Mesenchymal stem cell (in vitro differentiated cells and primary cell): ENCODE data around the gene HYAL4. TPM values are rescaled to one million over a fixed set of nuclear protein-coding genes. Genes with fewer than 3 reads are reported as not detected.

Source experiments
- DNase-seq: peaks from one replicate; pipeline ENCODE4 v3.0.0-alpha.2; 2013
- H2AFZ ChIP-seq: one replicate; pipeline ENCODE4 v1.6.1; 2013; ENCODE audit warnings: low read depth, mild to moderate bottlenecking, control low read depth, inconsistent platforms, low read length, moderate library complexity
- H2AK5ac ChIP-seq: 2 replicates; pipeline ENCODE4 v1.6.1; 2013; ENCODE audit warnings: low read length, moderate library complexity, mild to moderate bottlenecking, inconsistent platforms; ENCODE audit not compliant: severe bottlenecking
- H2BK120ac ChIP-seq: one replicate; pipeline ENCODE4 v1.6.1; 2013; ENCODE audit warnings: low read depth, mild to moderate bottlenecking, inconsistent platforms, low read length, moderate library complexity
- H2BK12ac ChIP-seq, 2 experiments: one replicate each; pipeline ENCODE4 v1.6.1; 2013; ENCODE audit warnings: inconsistent platforms in 2 of 2, low read length in 2 of 2, mild to moderate bottlenecking in 2 of 2, moderate library complexity in 2 of 2, control low read depth in 1 of 2
- H2BK15ac ChIP-seq: one replicate; pipeline ENCODE4 v1.6.1; 2013; ENCODE audit warnings: mild to moderate bottlenecking, low read depth, inconsistent platforms; ENCODE audit not compliant: poor library complexity, severe bottlenecking
- H2BK5ac ChIP-seq: 2 replicates; pipeline ENCODE4 v1.6.1; 2013; ENCODE audit warnings: low read depth, mild to moderate bottlenecking, low read length, control low read depth, inconsistent platforms; ENCODE audit not compliant: poor library complexity, severe bottlenecking
- H3K14ac ChIP-seq, 2 experiments: one replicate each; pipeline ENCODE4 v1.6.1; 2013; ENCODE audit warnings: inconsistent platforms in 2 of 2, low read length in 2 of 2, control low read depth in 1 of 2, mild to moderate bottlenecking in 1 of 2, moderate library complexity in 1 of 2
- H3K18ac ChIP-seq, 2 experiments: one replicate each; pipeline ENCODE4 v1.6.1; 2013; ENCODE audit warnings: inconsistent platforms in 2 of 2, low read length in 2 of 2, control low read depth in 1 of 2, low read depth in 1 of 2, mild to moderate bottlenecking in 1 of 2
- H3K23ac ChIP-seq, 2 experiments: one replicate each; pipeline ENCODE4 v1.6.1; 2013; ENCODE audit warnings: inconsistent platforms in 2 of 2, low read length in 2 of 2, mild to moderate bottlenecking in 2 of 2, moderate library complexity in 2 of 2, control low read depth in 1 of 2
- H3K27ac ChIP-seq: 2 replicates; pipeline ENCODE4 v1.5.1; 2013; ENCODE audit warnings: mild to moderate bottlenecking, moderate library complexity, low read length, control low read depth, inconsistent platforms; ENCODE audit not compliant: poor library complexity, severe bottlenecking
- H3K27me3 ChIP-seq, 2 experiments: 2 replicates each; pipeline versions ENCODE4 v1.6.1 to v1.7.0; 2013; ENCODE audit warnings: low read length in 2 of 2, mild to moderate bottlenecking in 2 of 2, moderate library complexity in 2 of 2, control low read depth in 1 of 2, inconsistent platforms in 1 of 2; ENCODE audit not compliant: control insufficient read depth in 1 of 2, insufficient read depth in 1 of 2
- H3K36me3 ChIP-seq, 2 experiments: 2 replicates each; pipeline versions ENCODE4 v1.6.1 to v1.7.0; 2013; ENCODE audit warnings: low read length in 2 of 2, control low read depth in 1 of 2, inconsistent platforms in 1 of 2, low read depth in 1 of 2, mild to moderate bottlenecking in 1 of 2; ENCODE audit not compliant: insufficient read depth in 2 of 2, control insufficient read depth in 1 of 2
- H3K4ac ChIP-seq, 2 experiments: one replicate each; pipeline ENCODE4 v1.6.1; 2013; ENCODE audit warnings: inconsistent platforms in 2 of 2, low read length in 2 of 2, mild to moderate bottlenecking in 2 of 2, moderate library complexity in 2 of 2, control low read depth in 1 of 2, low read depth in 1 of 2
- H3K4me1 ChIP-seq: 2 replicates; pipeline ENCODE4 v1.6.1; 2013; ENCODE audit warnings: low read depth, low read length, control low read depth; ENCODE audit not compliant: control insufficient read depth, insufficient read depth
- H3K4me2 ChIP-seq: 2 replicates; pipeline ENCODE4 v1.6.1; 2013; ENCODE audit warnings: low read length, mild to moderate bottlenecking, inconsistent platforms; ENCODE audit not compliant: poor library complexity, severe bottlenecking
- H3K4me3 ChIP-seq, 2 experiments: 2 replicates each; pipeline versions ENCODE4 v1.5.1 to v1.7.0; 2013; ENCODE audit warnings: low read length in 2 of 2, mild to moderate bottlenecking in 2 of 2, control low read depth in 1 of 2, low read depth in 1 of 2; ENCODE audit not compliant: insufficient read depth in 1 of 2
- H3K79me1 ChIP-seq: replicated peaks from 2 replicates; pipeline ENCODE4 v1.6.1; 2013; ENCODE audit warnings: mild to moderate bottlenecking, control low read depth, low read length, inconsistent platforms; ENCODE audit not compliant: poor library complexity, severe bottlenecking
- H3K9ac ChIP-seq: 2 replicates; pipeline ENCODE4 v1.7.0; 2013; ENCODE audit warnings: mild to moderate bottlenecking, low read length, moderate library complexity
- H3K9me3 ChIP-seq: 2 replicates; pipeline ENCODE4 v1.7.0; 2013; ENCODE audit warnings: mild to moderate bottlenecking, low read length; ENCODE audit not compliant: control insufficient read depth
- H4K8ac ChIP-seq: one replicate; pipeline ENCODE4 v1.6.1; 2013; ENCODE audit warnings: inconsistent platforms, mild to moderate bottlenecking, low read length, moderate library complexity
- H4K91ac ChIP-seq: one replicate; pipeline ENCODE4 v1.6.1; 2013; ENCODE audit warnings: mild to moderate bottlenecking, low read length, inconsistent platforms
- WGBS: methylation state at CpG from one replicate; pipeline ENCODE4 v1.1.7; 2013; ENCODE audit warnings: mixed read lengths; 5-methylcytosine and 5-hydroxymethylcytosine counted together
- polyA plus RNA-seq, 2 experiments: library from polyadenylated mRNA; stranded (reverse); fragments of 200-250 nt; gene quantifications; one replicate each; pipeline ENCODE4 v1.2.3, GENCODE V29; 2013

HYAL4 gene, protein sequence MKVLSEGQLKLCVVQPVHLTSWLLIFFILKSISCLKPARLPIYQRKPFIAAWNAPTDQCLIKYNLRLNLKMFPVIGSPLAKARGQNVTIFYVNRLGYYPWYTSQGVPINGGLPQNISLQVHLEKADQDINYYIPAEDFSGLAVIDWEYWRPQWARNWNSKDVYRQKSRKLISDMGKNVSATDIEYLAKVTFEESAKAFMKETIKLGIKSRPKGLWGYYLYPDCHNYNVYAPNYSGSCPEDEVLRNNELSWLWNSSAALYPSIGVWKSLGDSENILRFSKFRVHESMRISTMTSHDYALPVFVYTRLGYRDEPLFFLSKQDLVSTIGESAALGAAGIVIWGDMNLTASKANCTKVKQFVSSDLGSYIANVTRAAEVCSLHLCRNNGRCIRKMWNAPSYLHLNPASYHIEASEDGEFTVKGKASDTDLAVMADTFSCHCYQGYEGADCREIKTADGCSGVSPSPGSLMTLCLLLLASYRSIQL
- polyA plus RNA-seq (2013, experiment 1 of 2) = not detected
- polyA plus RNA-seq (2013, experiment 2 of 2) = not detected

DNA sequence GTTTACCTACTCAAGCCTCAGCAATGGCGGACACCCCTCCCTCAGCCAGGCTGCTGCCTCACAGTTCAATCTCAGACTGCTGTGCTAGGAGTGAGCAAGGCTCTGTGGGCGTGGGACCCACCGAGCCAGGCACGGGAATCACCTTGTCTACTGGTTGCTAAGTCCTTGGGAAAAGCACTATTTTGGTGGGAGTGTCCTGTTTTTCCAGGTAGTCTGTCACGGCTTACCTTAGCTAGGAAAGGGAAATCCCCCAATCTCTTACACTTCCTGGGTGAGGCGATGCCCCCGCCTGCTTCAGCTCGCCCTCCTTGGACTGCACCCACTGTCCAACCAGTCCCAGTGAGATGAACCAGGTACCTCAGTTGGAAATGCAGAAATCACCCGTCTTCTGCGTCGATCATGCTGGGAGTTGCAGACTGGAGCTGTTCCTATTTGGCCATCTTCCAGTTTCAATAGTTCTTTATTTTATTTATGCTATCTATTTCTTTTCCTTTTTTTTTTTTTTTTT lies at the start of gene HYAL4:
HYAL4 (plus strand) TSS at position 458 of the 508 bp plus-strand sequence. CDS start 23,105 bp downstream, outside the sequence.
- H2BK120ac ChIP-seq = no peak within 1 kb of the TSS
- H3K27me3 ChIP-seq = no peaks in the 10 kb centered on the region
- no peak within 1 kb of the TSS for H2BK5ac ChIP-seq
- H3K4ac ChIP-seq = no peak within 1 kb of the TSS
- H2BK12ac ChIP-seq = no peak within 1 kb of the TSS
- no peak within 1 kb of the TSS for H3K18ac ChIP-seq
- no peaks in the 10 kb centered on the region for H3K79me1 ChIP-seq
- H3K4me3 ChIP-seq = no peak within 1 kb of the TSS
- no peak within 1 kb of the TSS for H2BK15ac ChIP-seq
- H2AK5ac ChIP-seq = no peak within 1 kb of the TSS
- no peak within 1 kb of the TSS for H3K23ac ChIP-seq
- H3K9ac ChIP-seq = no peak within 1 kb of the TSS
- H2AFZ ChIP-seq = no peak within 1 kb of the TSS
- H3K4me2 ChIP-seq = no peak within 1 kb of the TSS
- no peak within 1 kb of the TSS for H3K27ac ChIP-seq
- no peak within 1 kb of the TSS for H3K14ac ChIP-seq
- H3K9me3 ChIP-seq = no peaks in the 10 kb centered on the region
- H3K36me3 ChIP-seq = no peaks in the 10 kb centered on the region
- peaks cover 5% of the 10 kb centered on the region for H3K4me1 ChIP-seq
- 91% methylated on average over 9 of the region's 11 CpGs for WGBS
- no peak for DNase-seq
- H4K8ac ChIP-seq = no peak within 1 kb of the TSS
- no peak within 1 kb of the TSS for H4K91ac ChIP-seq

DNA sequence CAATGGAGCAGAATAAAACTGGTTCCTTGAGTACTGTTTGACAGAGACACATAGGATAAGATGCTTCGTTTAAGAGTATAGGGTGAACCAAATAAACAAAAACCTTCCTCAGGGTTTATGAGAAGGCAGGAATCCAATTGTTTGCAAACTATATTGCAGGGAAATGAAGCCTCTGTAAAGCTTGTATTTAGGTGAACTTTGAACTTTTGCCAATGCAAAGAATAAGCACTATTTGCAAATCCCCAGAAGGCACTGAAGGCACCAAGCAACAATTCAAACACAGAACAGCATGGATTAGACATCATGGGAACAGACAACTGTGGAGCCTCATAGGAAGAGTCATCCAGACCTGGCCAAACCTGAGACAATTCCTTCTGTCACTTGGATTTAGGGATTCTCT lies 49.1 kb upstream of the HYAL4 start:
- Histone ChIP-seq H3K9ac (no peak overlapping the region), H4K91ac (no peak overlapping the region), H2BK120ac (no peak overlapping the region), H3K4ac (no peak overlapping the region), H3K4me1 (no peaks in the 10 kb centered on the region), H3K4me3 (no peak overlapping the region), H3K79me1 (no peaks in the 10 kb centered on the region), H3K9me3 (no peaks in the 10 kb centered on the region), H2AK5ac (no peak overlapping the region), H3K23ac (no peak overlapping the region), H3K4me2 (no peak overlapping the region), H4K8ac (no peak overlapping the region), H3K14ac (no peak overlapping the region), H3K36me3 (no peaks in the 10 kb centered on the region), H3K27me3 (no peaks in the 10 kb centered on the region), H2AFZ (no peak overlapping the region), H2BK15ac (no peak overlapping the region), H2BK12ac (no peak overlapping the region), H3K18ac (no peak overlapping the region), H2BK5ac (no peak overlapping the region), H3K27ac (no peak overlapping the region)
- 85% methylated on average over 1 of the region's 1 CpG for WGBS
- no peak for DNase-seq

DNA sequence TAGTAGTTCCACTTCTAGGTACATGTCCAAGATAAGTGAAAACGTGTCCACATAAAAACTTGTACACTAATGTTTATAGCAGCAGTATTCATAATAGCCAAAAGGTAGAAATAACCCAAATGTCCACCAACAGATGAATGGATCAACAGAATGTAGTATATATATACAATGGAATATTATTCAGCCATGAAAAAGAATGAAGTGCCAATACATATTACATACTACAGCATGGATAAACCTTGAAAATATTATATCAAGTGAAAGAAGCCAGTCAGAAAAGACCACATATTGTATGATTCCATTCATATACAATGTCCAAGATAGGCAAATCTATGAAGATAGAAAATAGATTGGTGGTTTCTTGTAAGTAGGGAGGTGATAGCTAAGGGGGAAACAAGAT lies 48.4 kb upstream of the HYAL4 start:
- no peaks in the 10 kb centered on the region for H3K4me1 ChIP-seq
- no peak overlapping the region for H3K23ac ChIP-seq
- no CpG with 5 or more reads among the region's 1 CpG for WGBS

DNA sequence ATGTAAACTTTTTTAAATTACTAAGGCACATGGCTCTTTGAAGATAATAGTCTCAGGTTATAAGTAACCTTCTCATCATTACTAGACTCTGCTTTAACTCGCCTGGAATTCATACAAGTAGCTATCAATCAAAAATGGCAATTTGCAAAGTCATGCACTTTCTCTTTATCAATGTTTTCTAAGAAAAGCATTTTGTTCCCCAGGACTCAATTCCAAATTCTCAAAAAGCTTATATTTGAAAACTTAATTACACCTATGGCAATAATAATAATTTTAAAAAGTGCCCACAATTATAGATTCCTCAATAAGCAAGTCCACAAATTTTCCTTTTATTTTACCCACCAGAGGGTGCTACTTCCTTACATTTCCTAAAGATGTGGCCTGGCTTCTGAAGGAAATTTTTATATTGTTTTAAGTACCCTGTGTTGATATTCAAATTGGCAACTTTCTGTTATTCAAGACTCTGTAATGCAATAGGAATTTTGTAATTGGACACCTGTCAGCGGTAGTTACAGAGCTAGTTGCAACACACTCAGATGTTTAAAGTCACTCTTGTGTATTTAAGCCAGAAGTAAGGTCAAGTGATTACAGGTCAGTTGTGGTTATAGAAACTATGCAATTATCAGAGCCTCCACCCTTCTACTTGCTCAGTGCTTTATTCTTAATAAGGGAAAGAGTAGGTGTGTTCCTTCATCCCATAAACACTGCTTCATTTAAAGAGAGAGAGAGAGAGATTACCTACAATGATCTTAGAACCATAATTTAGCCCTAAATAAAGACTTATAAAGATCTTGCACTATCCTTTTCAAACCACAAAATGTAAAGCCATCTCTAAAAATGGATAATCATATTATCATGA lies 47.1 kb upstream of the HYAL4 start:
- H2BK15ac ChIP-seq = no peak overlapping the region
- 38% methylated on average over 2 of the region's 2 CpGs for WGBS

More for the DNA sequence above, 48.4 kb upstream of the HYAL4 start:
- no peak overlapping the region for H2AK5ac ChIP-seq
- H3K27ac ChIP-seq = no peak overlapping the region
- no peaks in the 10 kb centered on the region for H3K36me3 ChIP-seq
- H3K79me1 ChIP-seq = no peaks in the 10 kb centered on the region
- H3K4me3 ChIP-seq = no peak overlapping the region
- no peak overlapping the region for H3K18ac ChIP-seq
- H2BK5ac ChIP-seq = no peak overlapping the region
- H2BK12ac ChIP-seq = no peak overlapping the region
- H3K9ac ChIP-seq = no peak overlapping the region
- no peak overlapping the region for H2AFZ ChIP-seq
- no peak overlapping the region for H4K8ac ChIP-seq
- no peak overlapping the region for H3K4me2 ChIP-seq
- no peak for DNase-seq
- H3K9me3 ChIP-seq = no peaks in the 10 kb centered on the region
- no peaks in the 10 kb centered on the region for H3K27me3 ChIP-seq
- no peak overlapping the region for H2BK15ac ChIP-seq
- H2BK120ac ChIP-seq = no peak overlapping the region
- no peak overlapping the region for H3K4ac ChIP-seq
- no peak overlapping the region for H3K14ac ChIP-seq
- H4K91ac ChIP-seq = no peak overlapping the region

More for the DNA sequence above, 47.1 kb upstream of the HYAL4 start:
- H3K4ac ChIP-seq = no peak overlapping the region
- no peaks in the 10 kb centered on the region for H3K9me3 ChIP-seq
- peak; percentile 79 for DNase-seq
- no peak overlapping the region for H3K14ac ChIP-seq
- no peak overlapping the region for H4K8ac ChIP-seq
- no peaks in the 10 kb centered on the region for H3K79me1 ChIP-seq
- H2AFZ ChIP-seq = no peak overlapping the region
- H3K18ac ChIP-seq = no peak overlapping the region
- no peak overlapping the region for H3K4me2 ChIP-seq
- H2BK5ac ChIP-seq = no peak overlapping the region
- H2BK120ac ChIP-seq = no peak overlapping the region
- H3K36me3 ChIP-seq = no peaks in the 10 kb centered on the region
- H3K27ac ChIP-seq = no peak overlapping the region
- no peak overlapping the region for H3K9ac ChIP-seq
- no peak overlapping the region for H2AK5ac ChIP-seq
- no peak overlapping the region for H4K91ac ChIP-seq
- H3K4me3 ChIP-seq = no peak overlapping the region
- H2BK12ac ChIP-seq = no peak overlapping the region
- H3K27me3 ChIP-seq = no peaks in the 10 kb centered on the region
- no peaks in the 10 kb centered on the region for H3K4me1 ChIP-seq
- H3K23ac ChIP-seq = no peak overlapping the region
